Heart right ventricle (tissue), 16 donors: ENCODE data around the gene FAM120B. TPM values are rescaled to one million over a fixed set of nuclear protein-coding genes. Genes with fewer than 3 reads are reported as not detected.

Experiments used
- ATAC-seq, 8 donors: fragments of 200-7000 bp; cut with Tn5 transposase; one replicate each; pipeline ENCODE4 v1.9.1; 2020; ENCODE audit warnings: mild to moderate bottlenecking in 8 of 8, moderate library complexity in 8 of 8, moderate number of reproducible peaks in 1 of 8
- DNase-seq, 2 donors: peaks; one replicate each; pipeline ENCODE4 v3.0.0-alpha.2; 2020
- H3K27ac ChIP-seq, 10 donors: fragments of 200-600 bp; sonication (generic) in 2 of 10; one replicate each; pipeline versions ENCODE4 v1.5.0 to v1.8.0; 2020 to 2022; ENCODE audit warnings: mild to moderate bottlenecking in 3 of 10
- H3K27me3 ChIP-seq, 7 donors: fragments of 200-600 bp; one replicate each; pipeline ENCODE4 v1.8.0; 2021 to 2022; ENCODE audit warnings: mild to moderate bottlenecking in 2 of 7
- H3K36me3 ChIP-seq, 9 donors: fragments of 200-600 bp; sonication (generic) in 1 of 9; one replicate each; pipeline versions ENCODE4 v1.5.0 to v1.8.0; 2020 to 2022; ENCODE audit warnings: mild to moderate bottlenecking in 2 of 9
- H3K4me1 ChIP-seq, 9 donors: fragments of 200-600 bp; sonication (generic) in 1 of 9; one replicate each; pipeline versions ENCODE4 v1.5.0 to v1.8.0; 2020 to 2022; ENCODE audit warnings: mild to moderate bottlenecking in 4 of 9
- H3K4me3 ChIP-seq, 10 donors: fragments of 200-600 bp; sonication (generic) in 2 of 10; one replicate each; pipeline versions ENCODE4 v1.5.0 to v1.8.0; 2020 to 2022; ENCODE audit warnings: mild to moderate bottlenecking in 7 of 10, moderate library complexity in 2 of 10
- H3K9me3 ChIP-seq, 11 donors: fragments of 200-600 bp in 10 of 11; sonication (generic) in 2 of 11; one replicate each; pipeline versions ENCODE4 v1.5.0 to v1.8.0; 2013 to 2022; ENCODE audit warnings: mild to moderate bottlenecking in 2 of 11, control low read depth in 1 of 11, moderate library complexity in 1 of 11
- CTCF ChIP-seq, 9 donors: fragments of 200-600 bp; sonication (generic) in 2 of 9; IDR thresholded peaks; one replicate each; pipeline versions ENCODE4 v1.5.0 to v1.8.0; 2021 to 2022; ENCODE audit warnings: antibody characterized with exemption in 9 of 9, mild to moderate bottlenecking in 5 of 9, moderate library complexity in 1 of 9
- WGBS, 2 donors: extraction: QIAGEN DNeasy Blood & Tissue Kit; methylation state at CpG; one replicate each; pipeline ENCODE4 v1.1.7; 2013; ENCODE audit warnings: inconsistent platforms in 1 of 2; 5-methylcytosine and 5-hydroxymethylcytosine counted together
- intact Hi-C, 10 donors: fragments of 100-400 bp; cut with DNase I; formaldehyde crosslinking; loops; one replicate each; pipeline versions ENCODE4 v1.11.1 to v1.14.2; 2022
- polyA plus RNA-seq, 2 donors: library from polyadenylated mRNA; stranded (reverse); fragments of 200-250 nt; gene quantifications; one replicate each; pipeline ENCODE4 v1.2.3, GENCODE V29; 2013
- total RNA-seq, 10 donors: library from RNA; stranded (reverse); fragmentation: NEBNext Ultra II Directional in 3 of 10; extraction: Animal tissue kit (Norgen Biotek cat#: 25700) in 3 of 10; gene quantifications; one replicate each; pipeline versions ENCODE4 v1.2.1 to v1.2.4, GENCODE V29; 2021 to 2023
- donor health status: Arrhythmogenic right ventricular cardiomyopathy.
- donor health status: ischemic (EF 13 %, LVEDD 7.1; RV severe dilation, severe dysfunction).
- donor health status: healthy with polysubstance abuse.
- donor health status: DM: no; HTN: yes; CAD: no.
- donor health status: DM: no; HTN: no; CAD: no.
- donor health status: ischemic (EF 25% LVEDD 6.9; RV normal size, moderate dysfunction).
- donor health status: ischemic (EF 25% LVEDD 5.7; RV mildly dilated, moderate dysfunction).
- donor health status: healthy.
- donor health status: DM: yes; HTN: yes; CAD: no.
- donor health status: Ischemic cardiomyopathy.
- donor health status: ischemic (EF 35%, LVEDD 5.7; RV mildly dilated, moderate dysfunction).
- donor health status: nonischemic (EF 11% LVEDD 7.7; RV severe dilation, severe dysfunction).
- donor health status: DM: yes; HTN: yes; CAD: no.
- donor health status: PGD.
- donor health status: ischemic (EF 29% LVEDD 5.4; RV normal size, mild dysfunction).
- donor health status: nonischemic (EF 23%, LVEDD 6.1; RV moderate dilation, normal function).

FAM120B gene
- total and polyA plus RNA-seq, 12 donors = 7.7 to 31.0 (median 23.9) TPM

GRCh38 chr6:170438402-170438753 lies 131.8 kb downstream of the FAM120B start:
- ATAC-seq (peak; percentile 75 to 97 (median 90)), DNase-seq (peak; percentile 67 to 71)
- Histone ChIP-seq H3K4me1 (peaks cover 4 to 19% (median 7%) of the 10 kb centered on the region in 9 donors), H3K9me3 (peaks cover 0 to 21% (median 5%) of the 10 kb centered on the region in 11 donors), H3K27ac (peak overlapping the region in 1 of 10 donors; percentile 50), H3K4me3 (peak overlapping the region in 7 of 10 donors; percentile 14 to 47 (median 28)), H3K27me3 (peaks cover 0 to 8% (median 0%) of the 10 kb centered on the region in 7 donors), H3K36me3 (no peaks in the 10 kb centered on the region)
- TF ChIP-seq CTCF (IDR thresholded peaks at IDR 0.05) = no peak
- WGBS, 2 donors = 2% methylated on average over 15 of the region's 15 CpGs
- intact Hi-C loops = no loop called here

- H3K9me3 ChIP-seq = peaks cover 0 to 21% (median 5%) of the 10 kb centered on the region in 11 donors
- no peak for TF ChIP-seq CTCF (IDR thresholded peaks at IDR 0.05)
- H3K4me3 ChIP-seq = no peak overlapping the region
- H3K4me1 ChIP-seq = peaks cover 4 to 19% (median 7%) of the 10 kb centered on the region in 9 donors
- peaks cover 0 to 8% (median 0%) of the 10 kb centered on the region in 7 donors for H3K27me3 ChIP-seq
- H3K27ac ChIP-seq = no peak overlapping the region
- intact Hi-C loops = no loop called here
- H3K36me3 ChIP-seq = no peaks in the 10 kb centered on the region
- ATAC-seq (no peak), DNase-seq (no peak)
These were observed 132.3 kb downstream of the FAM120B start for GRCh38 chr6:170438861-170439260.

DNA sequence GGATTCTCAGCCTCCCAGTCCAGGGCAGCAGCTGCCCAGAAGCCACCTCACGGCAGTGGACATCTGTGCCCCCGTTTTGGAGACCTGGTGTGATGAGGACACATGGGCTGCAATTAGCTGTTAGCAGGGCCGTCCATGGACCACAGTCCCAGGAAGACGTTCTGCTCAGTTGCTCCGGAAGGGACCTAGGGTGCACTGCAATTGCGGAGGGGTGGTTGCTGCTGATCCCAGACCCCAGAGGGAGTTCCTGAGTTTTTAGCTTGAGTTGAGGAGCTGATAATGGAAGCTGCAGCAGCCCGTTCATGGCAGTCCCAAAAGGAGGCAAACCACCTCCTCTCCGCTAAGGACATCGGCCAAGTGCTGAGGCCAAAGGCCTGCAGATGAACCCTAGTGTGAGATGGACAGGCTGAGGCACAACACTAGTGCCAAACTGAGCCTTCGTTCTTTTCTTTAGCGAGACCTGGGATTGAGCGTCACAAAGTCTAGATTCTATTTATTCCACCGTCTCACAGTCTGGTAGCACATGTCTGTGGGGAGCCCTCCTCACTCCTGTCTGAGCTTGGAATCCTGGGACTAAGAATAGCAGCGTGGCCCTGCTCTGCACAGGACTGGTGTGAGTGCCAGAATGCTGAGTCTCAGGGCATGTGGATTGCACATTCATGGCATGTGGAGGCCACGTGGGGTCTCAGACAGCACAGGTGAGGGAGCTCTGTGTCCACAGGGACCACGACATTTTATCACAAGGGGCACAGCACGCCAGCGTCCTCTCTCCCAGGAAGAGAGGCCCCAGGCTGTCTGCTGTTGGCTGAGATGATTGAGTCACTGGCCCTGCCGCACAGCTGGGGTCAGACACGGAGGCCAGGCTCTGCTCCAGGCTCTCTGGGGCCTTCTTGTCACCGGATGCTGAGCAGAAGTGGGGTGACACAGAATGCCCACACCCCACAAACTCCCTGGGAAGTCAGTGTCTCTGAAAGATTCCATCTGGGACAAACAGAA lies 133.1 kb downstream of the FAM120B start:
- H3K27ac ChIP-seq = no peak overlapping the region
- H3K4me3 ChIP-seq = no peak overlapping the region
- DNase-seq = no peak
- H3K4me1 ChIP-seq = peaks cover 4 to 19% (median 7%) of the 10 kb centered on the region in 9 donors
- peaks cover 0 to 6% (median 0%) of the 10 kb centered on the region in 7 donors for H3K27me3 ChIP-seq
- 63 to 76% methylated on average over 21 of the region's 21 CpGs for WGBS, 2 donors
- TF ChIP-seq CTCF (IDR thresholded peaks at IDR 0.05) = no peak
- peak in 2 of 8 donors; percentile 24 to 45 for ATAC-seq
- H3K9me3 ChIP-seq = peaks cover 0 to 21% (median 5%) of the 10 kb centered on the region in 11 donors
- intact Hi-C loops = no loop called here
- H3K36me3 ChIP-seq = no peaks in the 10 kb centered on the region

GRCh38 chr6:170440437-170440836 lies 133.9 kb downstream of the FAM120B start:
- no peak overlapping the region for H3K4me3 ChIP-seq
- H3K27ac ChIP-seq = no peak overlapping the region
- TF ChIP-seq CTCF (IDR thresholded peaks at IDR 0.05) = no peak
- peaks cover 4 to 19% (median 7%) of the 10 kb centered on the region in 9 donors for H3K4me1 ChIP-seq
- DNase-seq (no peak), ATAC-seq (no peak)
- intact Hi-C loops = no loop called here
- 91 to 94% methylated on average over 14 of the region's 14 CpGs for WGBS, 2 donors
- H3K36me3 ChIP-seq = no peaks in the 10 kb centered on the region
- H3K9me3 ChIP-seq = peaks cover 0 to 19% (median 5%) of the 10 kb centered on the region in 11 donors
- H3K27me3 ChIP-seq = peaks cover 0 to 3% (median 0%) of the 10 kb centered on the region in 7 donors
